H9 (cell line): ENCODE data around the gene NRP1. TPM values are rescaled to one million over a fixed set of nuclear protein-coding genes. Genes with fewer than 3 reads are reported as not detected.

Experiments used
- DNase-seq: peaks from one replicate; pipeline ENCODE4 v3.0.0-alpha.2; 2017
- H2AFZ ChIP-seq: one replicate; pipeline ENCODE4 v1.6.1; 2013; ENCODE audit warnings: mild to moderate bottlenecking, low read length, control low read depth, moderate library complexity
- H2AK5ac ChIP-seq: 2 replicates; pipeline ENCODE4 v1.6.1; 2013; ENCODE audit warnings: low read length, control low read depth, mixed read lengths; ENCODE audit not compliant: insufficient read length
- H2BK120ac ChIP-seq: one replicate; pipeline ENCODE4 v1.6.1; 2013; ENCODE audit warnings: low read depth, mild to moderate bottlenecking, low read length, control low read depth, inconsistent platforms; ENCODE audit not compliant: poor library complexity, severe bottlenecking
- H2BK12ac ChIP-seq: 2 replicates; pipeline ENCODE4 v1.6.1; 2013; ENCODE audit warnings: low read length, control low read depth, mixed read lengths, low read depth; ENCODE audit not compliant: insufficient read length
- H2BK15ac ChIP-seq: 2 replicates; pipeline ENCODE4 v1.6.1; 2013; ENCODE audit warnings: low read depth, low read length, control low read depth
- H2BK20ac ChIP-seq: one replicate; pipeline ENCODE4 v1.6.1; 2013; ENCODE audit warnings: low read depth, mild to moderate bottlenecking, low read length, control low read depth, inconsistent platforms; ENCODE audit not compliant: poor library complexity, severe bottlenecking
- H2BK5ac ChIP-seq: 2 replicates; pipeline ENCODE4 v1.6.1; 2013; ENCODE audit warnings: low read length, control low read depth, mixed read lengths; ENCODE audit not compliant: insufficient read length
- H3K14ac ChIP-seq: 2 replicates; pipeline ENCODE4 v1.6.1; 2013; ENCODE audit warnings: low read length, control low read depth; ENCODE audit not compliant: insufficient read depth
- H3K18ac ChIP-seq: 2 replicates; pipeline ENCODE4 v1.6.1; 2013; ENCODE audit warnings: low read depth, mild to moderate bottlenecking, mixed read lengths, low read length, control low read depth; ENCODE audit not compliant: insufficient read length
- H3K23ac ChIP-seq: 2 replicates; pipeline ENCODE4 v1.6.1; 2013; ENCODE audit warnings: low read length, control low read depth, mixed read lengths, low read depth; ENCODE audit not compliant: insufficient read length
- H3K23me2 ChIP-seq: 2 replicates; pipeline ENCODE4 v1.6.1; 2013; ENCODE audit warnings: low read depth, mild to moderate bottlenecking, mixed read lengths, low read length, control low read depth; ENCODE audit not compliant: insufficient read length, poor library complexity, severe bottlenecking
- H3K27ac ChIP-seq: 2 replicates; pipeline ENCODE4 v1.5.1; 2013; ENCODE audit warnings: low read length, control low read depth, mixed read lengths, low read depth; ENCODE audit not compliant: insufficient read length
- H3K27me3 ChIP-seq: 2 replicates; pipeline ENCODE4 v1.6.1; 2013; ENCODE audit warnings: low read length, control low read depth, inconsistent platforms; ENCODE audit not compliant: insufficient read depth
- H3K4ac ChIP-seq: 2 replicates; pipeline ENCODE4 v1.6.1; 2013; ENCODE audit warnings: low read depth, mild to moderate bottlenecking, control low read depth, inconsistent platforms, low read length, moderate library complexity
- H3K4me1 ChIP-seq: 2 replicates; pipeline ENCODE4 v1.6.1; 2013; ENCODE audit warnings: low read length, control low read depth, inconsistent platforms; ENCODE audit not compliant: insufficient read depth
- H3K4me2 ChIP-seq: 2 replicates; pipeline ENCODE4 v1.6.1; 2013; ENCODE audit warnings: low read length, control low read depth, mixed read lengths; ENCODE audit not compliant: insufficient read length, insufficient read depth
- H3K56ac ChIP-seq: 2 replicates; pipeline ENCODE4 v1.6.1; 2013; ENCODE audit warnings: low read depth, mild to moderate bottlenecking, mixed read lengths, low read length, control low read depth; ENCODE audit not compliant: insufficient read length
- H3K79me1 ChIP-seq: 2 replicates; pipeline ENCODE4 v1.6.1; 2013; ENCODE audit warnings: low read depth, mild to moderate bottlenecking, moderate library complexity, low read length, control low read depth, inconsistent platforms; ENCODE audit not compliant: insufficient read depth, poor library complexity, severe bottlenecking
- H3K79me2 ChIP-seq: 2 replicates; pipeline ENCODE4 v1.6.1; 2013; ENCODE audit warnings: low read length, control low read depth, inconsistent platforms; ENCODE audit not compliant: insufficient read depth
- H3K9ac ChIP-seq: 2 replicates; pipeline ENCODE4 v1.6.1; 2013; ENCODE audit warnings: low read length, control low read depth, mixed read lengths; ENCODE audit not compliant: insufficient read length; ENCODE audit errors: extremely low read depth
- H3K9me3 ChIP-seq: one replicate; pipeline ENCODE4 v1.6.1; 2013; ENCODE audit warnings: low read depth, low read length, inconsistent platforms; ENCODE audit not compliant: control insufficient read depth
- H3T11ph ChIP-seq: one replicate; pipeline ENCODE4 v1.6.1; 2013; ENCODE audit warnings: mild to moderate bottlenecking, low read length, control low read depth, inconsistent platforms
- H4K20me1 ChIP-seq: one replicate; pipeline ENCODE4 v1.6.1; 2013; ENCODE audit not compliant: control insufficient read depth, insufficient read length, insufficient read depth
- H4K5ac ChIP-seq: 2 replicates; pipeline ENCODE4 v1.6.1; 2013; ENCODE audit warnings: low read depth, mild to moderate bottlenecking, mixed read lengths, low read length, control low read depth; ENCODE audit not compliant: insufficient read length
- H4K8ac ChIP-seq: replicated peaks from 2 replicates; pipeline ENCODE4 v1.6.1; 2013; ENCODE audit warnings: low read length, control low read depth, mixed read lengths, low read depth; ENCODE audit not compliant: insufficient read length
- H4K91ac ChIP-seq: 2 replicates; pipeline ENCODE4 v1.6.1; 2013; ENCODE audit warnings: low read depth, mild to moderate bottlenecking, moderate library complexity, mixed read lengths, low read length, control low read depth; ENCODE audit not compliant: insufficient read length
- H3K27ac Mint-ChIP-seq, 3 experiments: 2 replicates in 2 of 3; 3 replicates in 1 of 3; pipeline ENCODE4 v1.8.0; 2020 to 2021; ENCODE audit warnings: mixed read lengths in 3 of 3, mild to moderate bottlenecking in 1 of 3, moderate library complexity in 1 of 3
- H3K27me3 Mint-ChIP-seq: 2 replicates; pipeline ENCODE4 v1.8.0; 2021; ENCODE audit warnings: low read depth, mild to moderate bottlenecking, moderate library complexity, mixed read lengths
- H3K36me3 Mint-ChIP-seq, 3 experiments: 2 replicates in 2 of 3; 3 replicates in 1 of 3; pipeline ENCODE4 v1.8.0; 2020 to 2021; ENCODE audit warnings: low read depth in 3 of 3, mixed read lengths in 3 of 3; ENCODE audit not compliant: insufficient read depth in 1 of 3
- H3K4me1 Mint-ChIP-seq, 2 experiments: 2 replicates each; pipeline ENCODE4 v1.8.0; 2020; ENCODE audit warnings: mixed read lengths in 2 of 2
- H3K4me3 Mint-ChIP-seq, 2 experiments: 2 replicates in 1 of 2; 3 replicates in 1 of 2; pipeline ENCODE4 v1.8.0; 2020 to 2021; ENCODE audit warnings: mild to moderate bottlenecking in 2 of 2, mixed read lengths in 2 of 2, moderate library complexity in 1 of 2
- H3K9me3 Mint-ChIP-seq, 2 experiments: 2 replicates in 1 of 2; 3 replicates in 1 of 2; pipeline ENCODE4 v1.8.0; 2020; ENCODE audit warnings: mild to moderate bottlenecking in 2 of 2, mixed read lengths in 2 of 2, moderate library complexity in 1 of 2
- WGBS: extraction: QIAGEN DNeasy Blood & Tissue Kit; methylation state at CpG from one replicate; pipeline ENCODE4 v1.1.7; 2013; ENCODE audit warnings: missing lambda C conversion rate, low lambda C conversion rate, mixed read lengths; ENCODE audit not compliant: insufficient read length; ENCODE audit errors: extremely low coverage; 5-methylcytosine and 5-hydroxymethylcytosine counted together
- total RNA-seq: library from RNA; stranded (reverse); gene quantifications from 2 replicates; pipeline ENCODE4 v1.2.1, GENCODE V29; 2021
- TF ChIP-seq, protein P1 (sequence below): fragments of 200-600 bp; sonication (generic); conservative IDR thresholded peaks from 3 replicates; pipeline ENCODE4 v1.8.0; 2021; ENCODE audit warnings: antibody characterized with exemption, mild to moderate bottlenecking

Gene NRP1
- total RNA-seq, 1 experiment from 2014 or later: 4.6 TPM

DNA sequence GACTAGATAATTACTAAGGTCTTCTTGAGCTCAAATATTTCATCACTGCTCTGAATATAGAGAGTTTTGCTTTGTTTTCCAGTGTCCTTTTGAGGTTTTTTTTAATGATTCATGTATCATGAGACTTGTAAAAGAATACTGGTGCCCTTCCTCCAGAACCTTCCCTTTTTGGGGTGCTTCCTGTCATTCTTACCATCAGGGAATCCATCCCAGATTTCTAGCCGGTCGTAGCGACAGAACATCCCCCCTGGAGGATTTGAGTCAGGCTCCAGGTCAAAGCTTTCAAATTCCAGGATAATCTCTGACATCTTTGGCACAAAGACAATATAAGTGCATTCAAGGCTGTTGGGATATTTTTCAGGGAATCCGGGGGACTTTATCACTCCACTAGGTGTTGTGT is 71.0 kb downstream of the NRP1 start:
- H3K79me1 ChIP-seq: no peaks in the 10 kb centered on the region
- Mint-ChIP-seq H3K36me3 (no peaks in the 10 kb centered on the region), H3K4me3 (no peak overlapping the region), H3K27ac (no peak overlapping the region), H3K9me3 (no peaks in the 10 kb centered on the region), H3K4me1 (peaks cover 10 to 12% of the 10 kb centered on the region in 2 experiments), H3K27me3 (no peaks in the 10 kb centered on the region; the same call in 1 of the 2 replicates)
- no peak overlapping the region for H3K4me2 ChIP-seq
- TF ChIP-seq, protein P1, sequence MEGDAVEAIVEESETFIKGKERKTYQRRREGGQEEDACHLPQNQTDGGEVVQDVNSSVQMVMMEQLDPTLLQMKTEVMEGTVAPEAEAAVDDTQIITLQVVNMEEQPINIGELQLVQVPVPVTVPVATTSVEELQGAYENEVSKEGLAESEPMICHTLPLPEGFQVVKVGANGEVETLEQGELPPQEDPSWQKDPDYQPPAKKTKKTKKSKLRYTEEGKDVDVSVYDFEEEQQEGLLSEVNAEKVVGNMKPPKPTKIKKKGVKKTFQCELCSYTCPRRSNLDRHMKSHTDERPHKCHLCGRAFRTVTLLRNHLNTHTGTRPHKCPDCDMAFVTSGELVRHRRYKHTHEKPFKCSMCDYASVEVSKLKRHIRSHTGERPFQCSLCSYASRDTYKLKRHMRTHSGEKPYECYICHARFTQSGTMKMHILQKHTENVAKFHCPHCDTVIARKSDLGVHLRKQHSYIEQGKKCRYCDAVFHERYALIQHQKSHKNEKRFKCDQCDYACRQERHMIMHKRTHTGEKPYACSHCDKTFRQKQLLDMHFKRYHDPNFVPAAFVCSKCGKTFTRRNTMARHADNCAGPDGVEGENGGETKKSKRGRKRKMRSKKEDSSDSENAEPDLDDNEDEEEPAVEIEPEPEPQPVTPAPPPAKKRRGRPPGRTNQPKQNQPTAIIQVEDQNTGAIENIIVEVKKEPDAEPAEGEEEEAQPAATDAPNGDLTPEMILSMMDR: no peak
- H4K91ac ChIP-seq: no peak overlapping the region
- H3T11ph ChIP-seq: no peak overlapping the region
- H3K56ac ChIP-seq: no peak overlapping the region
- H2BK5ac ChIP-seq: no peak overlapping the region
- H4K5ac ChIP-seq: no peak overlapping the region
- no peak overlapping the region for H3K14ac ChIP-seq
- no peak overlapping the region for H4K8ac ChIP-seq
- no peak overlapping the region for H3K18ac ChIP-seq
- H3K9me3 ChIP-seq: no peaks in the 10 kb centered on the region
- no peak for DNase-seq
- H2BK15ac ChIP-seq: no peak overlapping the region
- WGBS: no CpG with 5 or more reads among the region's 4 CpGs
- H2BK120ac ChIP-seq: no peak overlapping the region
- H3K23ac ChIP-seq: no peak overlapping the region
- no peak overlapping the region for H2AFZ ChIP-seq
- no peaks in the 10 kb centered on the region for H3K4me1 ChIP-seq
- H2BK12ac ChIP-seq: no peak overlapping the region
- no peak overlapping the region for H3K27ac ChIP-seq
- no peak overlapping the region for H2BK20ac ChIP-seq
- H3K23me2 ChIP-seq: no peaks in the 10 kb centered on the region
- H2AK5ac ChIP-seq: no peak overlapping the region
- no peaks in the 10 kb centered on the region for H3K79me2 ChIP-seq
- no peaks in the 10 kb centered on the region for H3K27me3 ChIP-seq
- no peak overlapping the region for H3K4ac ChIP-seq
- H4K20me1 ChIP-seq: no peaks in the 10 kb centered on the region
- H3K9ac ChIP-seq: no peak overlapping the region
